Measurements from ENCODE around the gene DIAPH2. TPM values are rescaled to one million over a fixed set of nuclear protein-coding genes. Genes with fewer than 3 reads are reported as not detected.

The DIAPH2 gene
- total RNA-seq, 1 experiment from 2014 or later, result 10.9 TPM

- ChIA-PET CTCF (no interaction called here), RAD21 (ENCODE audit: low non-redundant PET in 1 of 2, low total read pairs in 2 of 2, uncharacterized antibody in 2 of 2, unreplicated experiment in 2 of 2) (no interaction called here), POLR2A (no interaction called here)
- Histone ChIP-seq H3K9me2 (ENCODE audit: insufficient read depth) (no peaks in the 10 kb centered on the region), H2AFZ (ENCODE audit: low read depth, low read length, poor library complexity, severe bottlenecking) (no peak overlapping the region), H3K79me2 (ENCODE audit: insufficient read depth, low read length) (no peaks in the 10 kb centered on the region), H3K4me2 (ENCODE audit: low read length) (no peak overlapping the region), H3K9ac (ENCODE audit: low read length) (no peak overlapping the region), H4K20me1 (ENCODE audit: insufficient read depth) (no peaks in the 10 kb centered on the region), H3K4me1 (ENCODE audit: control insufficient read depth in 1 of 2, insufficient read depth in 2 of 2, low read length in 2 of 2) (no peaks in the 10 kb centered on the region), H3K27me3 (ENCODE audit: insufficient read depth, low read length) (no peaks in the 10 kb centered on the region), H3K4me3 (replicated peaks in 1 of 2; ENCODE audit: low read depth in 1 of 2, low read length in 2 of 2) (no peak overlapping the region), H3K9me3 (ENCODE audit: control insufficient read depth in 1 of 2, insufficient read depth in 1 of 2, low read depth in 1 of 2, low read length in 2 of 2) (no peaks in the 10 kb centered on the region), H3K27ac (ENCODE audit: low read depth, low read length) (no peak overlapping the region), H3K36me3 (ENCODE audit: control insufficient read depth in 1 of 2, insufficient read depth in 2 of 2, low read length in 2 of 2) (no peaks in the 10 kb centered on the region)
- intact Hi-C loops (cut with micrococcal nuclease), result no loop called here
- TF ChIP-seq SIN3A (IDR thresholded peaks at IDR 0.05; ENCODE audit: low read depth) (no peak), EZH2phosphoT487 (IDR thresholded peaks at IDR 0.05; ENCODE audit: borderline replicate concordance) (no peak), YY1 (IDR thresholded peaks at IDR 0.05; ENCODE audit: extremely low read depth, insufficient replicate concordance, low read depth, low read length) (no peak), SRF (IDR thresholded peaks at IDR 0.05; ENCODE audit: low read depth) (no peak), JUND (IDR thresholded peaks at IDR 0.05) (no peak)
- TF ChIP-seq, protein P1, sequence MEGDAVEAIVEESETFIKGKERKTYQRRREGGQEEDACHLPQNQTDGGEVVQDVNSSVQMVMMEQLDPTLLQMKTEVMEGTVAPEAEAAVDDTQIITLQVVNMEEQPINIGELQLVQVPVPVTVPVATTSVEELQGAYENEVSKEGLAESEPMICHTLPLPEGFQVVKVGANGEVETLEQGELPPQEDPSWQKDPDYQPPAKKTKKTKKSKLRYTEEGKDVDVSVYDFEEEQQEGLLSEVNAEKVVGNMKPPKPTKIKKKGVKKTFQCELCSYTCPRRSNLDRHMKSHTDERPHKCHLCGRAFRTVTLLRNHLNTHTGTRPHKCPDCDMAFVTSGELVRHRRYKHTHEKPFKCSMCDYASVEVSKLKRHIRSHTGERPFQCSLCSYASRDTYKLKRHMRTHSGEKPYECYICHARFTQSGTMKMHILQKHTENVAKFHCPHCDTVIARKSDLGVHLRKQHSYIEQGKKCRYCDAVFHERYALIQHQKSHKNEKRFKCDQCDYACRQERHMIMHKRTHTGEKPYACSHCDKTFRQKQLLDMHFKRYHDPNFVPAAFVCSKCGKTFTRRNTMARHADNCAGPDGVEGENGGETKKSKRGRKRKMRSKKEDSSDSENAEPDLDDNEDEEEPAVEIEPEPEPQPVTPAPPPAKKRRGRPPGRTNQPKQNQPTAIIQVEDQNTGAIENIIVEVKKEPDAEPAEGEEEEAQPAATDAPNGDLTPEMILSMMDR (IDR thresholded peaks at IDR 0.05 in 2 of 3, conservative IDR thresholded peaks at IDR 0.05 in 1 of 3; ENCODE audit: borderline replicate concordance in 1 of 3, insufficient read depth in 1 of 3, low read depth in 2 of 3, low read length in 2 of 3), result no peak
- no peak for ATAC-seq
- no peak for DNase-seq (ENCODE audit: low read depth, low spot score)
- BruUV-seq (replicated peaks), result no TSS peak
Measured at GRCh38 chrX:97167333-97167732, 482.7 kb downstream of the DIAPH2 start.

DNA sequence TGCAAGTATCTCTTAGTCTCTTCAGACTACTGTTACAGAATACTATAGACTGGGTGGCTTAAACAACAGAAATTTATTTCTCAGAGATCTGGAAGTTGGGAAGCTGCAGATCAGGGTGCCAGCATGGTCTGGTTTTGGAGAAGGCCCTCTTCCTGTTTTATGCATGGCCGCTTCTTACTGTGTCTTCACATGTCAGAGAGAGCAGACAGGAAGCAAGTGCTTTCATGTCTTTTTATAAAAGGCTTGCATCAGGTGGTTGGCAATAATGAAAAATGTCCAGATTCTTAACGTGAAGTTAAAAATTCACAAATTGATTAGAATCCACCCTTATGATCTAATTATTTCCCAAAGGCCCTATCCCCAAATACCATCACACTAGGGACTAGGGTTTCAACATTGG is 484.0 kb downstream of the DIAPH2 start:
- H2AFZ ChIP-seq (ENCODE audit: low read depth, low read length, poor library complexity, severe bottlenecking), result no peak overlapping the region
- H3K27me3 ChIP-seq (ENCODE audit: insufficient read depth, low read length), result no peaks in the 10 kb centered on the region
- intact Hi-C loops (cut with micrococcal nuclease), result no loop called here
- H3K36me3 ChIP-seq (ENCODE audit: control insufficient read depth in 1 of 2, insufficient read depth in 2 of 2, low read length in 2 of 2), result no peaks in the 10 kb centered on the region
- ChIA-PET POLR2A (no interaction called here), CTCF (no interaction called here), RAD21 (ENCODE audit: low non-redundant PET in 1 of 2, low total read pairs in 2 of 2, uncharacterized antibody in 2 of 2, unreplicated experiment in 2 of 2) (no interaction called here)
- H3K4me3 ChIP-seq (replicated peaks in 1 of 2; ENCODE audit: low read depth in 1 of 2, low read length in 2 of 2), result no peak overlapping the region
- H3K9ac ChIP-seq (ENCODE audit: low read length), result no peak overlapping the region
- no peaks in the 10 kb centered on the region for H3K9me3 ChIP-seq (ENCODE audit: control insufficient read depth in 1 of 2, insufficient read depth in 1 of 2, low read depth in 1 of 2, low read length in 2 of 2)
- no peaks in the 10 kb centered on the region for H3K9me2 ChIP-seq (ENCODE audit: insufficient read depth)
- H4K20me1 ChIP-seq (ENCODE audit: insufficient read depth), result no peaks in the 10 kb centered on the region
- H3K4me1 ChIP-seq (ENCODE audit: control insufficient read depth in 1 of 2, insufficient read depth in 2 of 2, low read length in 2 of 2), result no peaks in the 10 kb centered on the region
- ATAC-seq, result no peak
- TF ChIP-seq FOSL1 (IDR thresholded peaks at IDR 0.05; ENCODE audit: low read depth), result no peak
- no peak for TF ChIP-seq YY1 (IDR thresholded peaks at IDR 0.05; ENCODE audit: extremely low read depth, insufficient replicate concordance, low read depth, low read length)
- no peak for TF ChIP-seq ZFX (IDR thresholded peaks at IDR 0.05)
- no peak for TF ChIP-seq EZH2 (IDR thresholded peaks at IDR 0.05)
- TF ChIP-seq SP1 (IDR thresholded peaks at IDR 0.05; ENCODE audit: low read depth), result no peak
- no peak for TF ChIP-seq POLR2AphosphoS5 (IDR thresholded peaks at IDR 0.05; ENCODE audit: low read depth, low read length)
- TF ChIP-seq, protein P2, sequence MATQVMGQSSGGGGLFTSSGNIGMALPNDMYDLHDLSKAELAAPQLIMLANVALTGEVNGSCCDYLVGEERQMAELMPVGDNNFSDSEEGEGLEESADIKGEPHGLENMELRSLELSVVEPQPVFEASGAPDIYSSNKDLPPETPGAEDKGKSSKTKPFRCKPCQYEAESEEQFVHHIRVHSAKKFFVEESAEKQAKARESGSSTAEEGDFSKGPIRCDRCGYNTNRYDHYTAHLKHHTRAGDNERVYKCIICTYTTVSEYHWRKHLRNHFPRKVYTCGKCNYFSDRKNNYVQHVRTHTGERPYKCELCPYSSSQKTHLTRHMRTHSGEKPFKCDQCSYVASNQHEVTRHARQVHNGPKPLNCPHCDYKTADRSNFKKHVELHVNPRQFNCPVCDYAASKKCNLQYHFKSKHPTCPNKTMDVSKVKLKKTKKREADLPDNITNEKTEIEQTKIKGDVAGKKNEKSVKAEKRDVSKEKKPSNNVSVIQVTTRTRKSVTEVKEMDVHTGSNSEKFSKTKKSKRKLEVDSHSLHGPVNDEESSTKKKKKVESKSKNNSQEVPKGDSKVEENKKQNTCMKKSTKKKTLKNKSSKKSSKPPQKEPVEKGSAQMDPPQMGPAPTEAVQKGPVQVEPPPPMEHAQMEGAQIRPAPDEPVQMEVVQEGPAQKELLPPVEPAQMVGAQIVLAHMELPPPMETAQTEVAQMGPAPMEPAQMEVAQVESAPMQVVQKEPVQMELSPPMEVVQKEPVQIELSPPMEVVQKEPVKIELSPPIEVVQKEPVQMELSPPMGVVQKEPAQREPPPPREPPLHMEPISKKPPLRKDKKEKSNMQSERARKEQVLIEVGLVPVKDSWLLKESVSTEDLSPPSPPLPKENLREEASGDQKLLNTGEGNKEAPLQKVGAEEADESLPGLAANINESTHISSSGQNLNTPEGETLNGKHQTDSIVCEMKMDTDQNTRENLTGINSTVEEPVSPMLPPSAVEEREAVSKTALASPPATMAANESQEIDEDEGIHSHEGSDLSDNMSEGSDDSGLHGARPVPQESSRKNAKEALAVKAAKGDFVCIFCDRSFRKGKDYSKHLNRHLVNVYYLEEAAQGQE (IDR thresholded peaks at IDR 0.05; ENCODE audit: low read depth), result no peak
- TF ChIP-seq, protein P1 (IDR thresholded peaks at IDR 0.05 in 2 of 3, conservative IDR thresholded peaks at IDR 0.05 in 1 of 3; ENCODE audit: borderline replicate concordance in 1 of 3, insufficient read depth in 1 of 3, low read depth in 2 of 3, low read length in 2 of 3), result no peak
- TF ChIP-seq JUND (IDR thresholded peaks at IDR 0.05), result no peak
- no peak for DNase-seq (ENCODE audit: low read depth, low spot score)
- no peak overlapping the region for H3K4me2 ChIP-seq (ENCODE audit: low read length)
- no peaks in the 10 kb centered on the region for H3K79me2 ChIP-seq (ENCODE audit: insufficient read depth, low read length)
- no peak overlapping the region for H3K27ac ChIP-seq (ENCODE audit: low read depth, low read length)
- BruUV-seq (replicated peaks), result no TSS peak

Data from HCT116 (cell line).